Activated CD4-positive, alpha-beta memory T cell treated with anti-CD3 and anti-CD28 coated beads, Interleukin-2, amount 10 ng/mL, durations not matched to agents 7 days and 5 days (primary cell): ENCODE data around the gene PCAT7. TPM values are rescaled to one million over a fixed set of nuclear protein-coding genes. Genes with fewer than 3 reads are reported as not detected.
"Not testable (repeated sequence)": the region's sequence is repeated elsewhere in the genome, so short reads cannot be mapped to it uniquely, and the experiment has no call there.

Experiments
- CTCF ChIA-PET: fragments of 350-600 bp; sonication (Branson Sonifier 250); formaldehyde crosslinking; loops from one replicate; lab custom pipeline; 2021; ENCODE audit warnings: antibody characterized with exemption, inconsistent platforms; lab: Charles Lee
- POLR2A ChIA-PET: fragments of 350-600 bp; sonication (Branson Sonifier 250); formaldehyde crosslinking; loops from one replicate; lab custom pipeline; 2021; ENCODE audit warnings: antibody characterized with exemption; lab: Charles Lee
- DNase-seq: peaks from one replicate; pipeline ENCODE4 v3.0.0-alpha.2; 2020
- H3K27ac Mint-ChIP-seq: one replicate; pipeline ENCODE4 v1.8.0; 2021; ENCODE audit warnings: mild to moderate bottlenecking, mixed read lengths
- H3K27me3 Mint-ChIP-seq: one replicate; pipeline ENCODE4 v1.8.0; 2021; ENCODE audit warnings: mixed read lengths
- H3K36me3 Mint-ChIP-seq: one replicate; pipeline ENCODE4 v1.8.0; 2021; ENCODE audit warnings: low read depth, mixed read lengths
- H3K4me1 Mint-ChIP-seq: one replicate; pipeline ENCODE4 v1.8.0; 2021; ENCODE audit warnings: mixed read lengths
- H3K4me3 Mint-ChIP-seq: one replicate; pipeline ENCODE4 v1.8.0; 2021; ENCODE audit warnings: mild to moderate bottlenecking, mixed read lengths
- H3K9me3 Mint-ChIP-seq: one replicate; pipeline ENCODE4 v1.8.0; 2021; ENCODE audit warnings: mixed read lengths
- total RNA-seq, 2 experiments: library from RNA; stranded (reverse); gene quantifications; one replicate each; pipeline ENCODE4 v1.2.3, GENCODE V29; 2021

PCAT7 gene
- total RNA-seq, 2 experiments from 2014 or later: not detected

DNA sequence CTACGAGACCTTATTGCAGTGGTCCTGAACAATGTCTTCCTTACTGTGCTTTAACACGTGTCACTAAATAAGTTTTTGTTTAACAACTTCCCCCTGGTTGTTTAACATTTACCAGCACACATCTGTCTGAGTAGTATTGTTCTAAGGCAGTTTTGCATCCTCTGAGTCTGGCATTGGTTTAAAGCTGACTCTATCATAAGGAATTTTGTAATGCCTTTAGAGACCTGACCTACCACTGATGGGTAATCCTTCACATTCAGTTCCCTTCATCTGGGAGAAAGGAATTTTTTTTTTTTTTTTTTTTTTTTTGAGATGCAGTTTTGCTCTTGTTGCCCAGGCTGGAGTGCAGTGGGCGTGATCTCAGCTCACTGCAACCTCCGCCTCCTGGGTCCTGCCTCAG, 20.0 kb upstream of the PCAT7 start:
- peaks cover 8% of the 10 kb centered on the region for H3K27me3 Mint-ChIP-seq
- H3K27ac Mint-ChIP-seq: no peak overlapping the region
- no peaks in the 10 kb centered on the region for H3K36me3 Mint-ChIP-seq
- POLR2A ChIA-PET: no interaction called here
- H3K4me3 Mint-ChIP-seq: no peak overlapping the region
- no peak for DNase-seq
- H3K4me1 Mint-ChIP-seq: no peaks in the 10 kb centered on the region
- CTCF ChIA-PET: no interaction called here
- no peaks in the 10 kb centered on the region for H3K9me3 Mint-ChIP-seq

DNA sequence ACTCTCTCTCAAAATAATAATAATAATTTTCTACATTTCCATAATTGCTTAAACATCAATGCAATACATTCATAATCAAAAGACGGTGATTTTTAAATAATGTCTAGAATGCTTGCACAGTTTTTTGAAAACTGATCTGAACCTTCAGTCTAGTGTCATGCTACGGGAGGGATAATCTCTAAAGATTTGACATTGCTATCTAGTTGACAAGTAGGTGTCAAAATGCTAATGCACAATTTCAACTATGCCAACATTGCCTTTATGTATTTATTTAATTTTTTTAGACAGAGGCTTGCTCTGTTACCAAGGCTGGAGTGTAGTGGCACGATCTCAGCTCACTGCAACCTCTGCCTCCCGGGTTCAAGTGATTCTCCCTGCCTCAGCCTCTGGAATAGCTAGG, 16.0 kb upstream of the PCAT7 start:
- CTCF ChIA-PET: interaction anchor here (0.7 kb wide), 1 partner anchor 57 kb away, joined by 8 read pairs; no protein-coding TSS in a partner anchor
- H3K9me3 Mint-ChIP-seq: no peaks in the 10 kb centered on the region
- POLR2A ChIA-PET: no interaction called here
- H3K27me3 Mint-ChIP-seq: no peaks in the 10 kb centered on the region
- no peak overlapping the region for H3K4me3 Mint-ChIP-seq
- no peak overlapping the region for H3K27ac Mint-ChIP-seq
- H3K4me1 Mint-ChIP-seq: no peaks in the 10 kb centered on the region
- DNase-seq: no peak
- H3K36me3 Mint-ChIP-seq: no peaks in the 10 kb centered on the region

DNA sequence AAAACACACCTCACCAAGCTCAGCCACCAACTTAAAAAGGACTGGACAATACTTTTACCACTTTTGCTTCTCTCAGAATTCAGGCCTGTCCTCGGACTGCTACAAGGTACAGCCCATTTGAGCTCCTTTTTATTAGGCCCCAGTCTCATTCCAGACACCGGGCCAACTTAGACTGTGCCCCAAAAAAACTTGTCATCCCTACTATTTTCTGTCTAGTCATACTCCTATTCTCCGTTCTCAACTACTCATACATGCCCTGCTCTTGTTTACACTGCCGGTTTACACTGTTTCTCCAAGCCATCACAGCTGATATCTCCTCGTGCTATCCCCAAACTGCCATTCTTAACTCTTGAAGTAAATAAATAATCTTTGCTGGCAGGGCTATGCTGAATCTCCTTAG, 10.5 kb upstream of the PCAT7 start:
- H3K27ac Mint-ChIP-seq, H3K4me3 Mint-ChIP-seq, H3K4me1 Mint-ChIP-seq, CTCF ChIA-PET, H3K36me3 Mint-ChIP-seq, DNase-seq, H3K9me3 Mint-ChIP-seq, POLR2A ChIA-PET: not testable (repeated sequence)
- H3K27me3 Mint-ChIP-seq: peaks cover 22% of the 10 kb centered on the region

DNA sequence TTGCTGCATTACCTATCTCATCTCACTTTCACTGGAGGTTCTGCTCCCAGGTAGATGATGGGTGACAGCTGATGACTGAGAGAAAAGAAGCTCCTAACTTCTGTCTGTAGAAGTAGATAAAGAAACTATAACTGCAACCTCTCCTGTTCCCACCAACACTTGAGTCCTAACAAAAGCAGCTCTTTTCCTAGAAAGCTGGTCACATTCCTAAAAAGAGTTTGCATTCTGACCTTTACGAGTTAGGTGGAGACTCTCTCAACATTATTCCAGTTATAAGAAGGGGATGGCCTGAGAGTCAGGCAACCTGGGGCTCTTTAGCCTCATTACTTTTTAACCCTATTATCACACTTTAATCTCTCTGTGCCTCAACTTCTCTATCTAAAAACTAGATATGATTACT, 8.9 kb upstream of the PCAT7 start:
- DNase-seq: no peak
- H3K9me3 Mint-ChIP-seq: no peaks in the 10 kb centered on the region

DNA sequence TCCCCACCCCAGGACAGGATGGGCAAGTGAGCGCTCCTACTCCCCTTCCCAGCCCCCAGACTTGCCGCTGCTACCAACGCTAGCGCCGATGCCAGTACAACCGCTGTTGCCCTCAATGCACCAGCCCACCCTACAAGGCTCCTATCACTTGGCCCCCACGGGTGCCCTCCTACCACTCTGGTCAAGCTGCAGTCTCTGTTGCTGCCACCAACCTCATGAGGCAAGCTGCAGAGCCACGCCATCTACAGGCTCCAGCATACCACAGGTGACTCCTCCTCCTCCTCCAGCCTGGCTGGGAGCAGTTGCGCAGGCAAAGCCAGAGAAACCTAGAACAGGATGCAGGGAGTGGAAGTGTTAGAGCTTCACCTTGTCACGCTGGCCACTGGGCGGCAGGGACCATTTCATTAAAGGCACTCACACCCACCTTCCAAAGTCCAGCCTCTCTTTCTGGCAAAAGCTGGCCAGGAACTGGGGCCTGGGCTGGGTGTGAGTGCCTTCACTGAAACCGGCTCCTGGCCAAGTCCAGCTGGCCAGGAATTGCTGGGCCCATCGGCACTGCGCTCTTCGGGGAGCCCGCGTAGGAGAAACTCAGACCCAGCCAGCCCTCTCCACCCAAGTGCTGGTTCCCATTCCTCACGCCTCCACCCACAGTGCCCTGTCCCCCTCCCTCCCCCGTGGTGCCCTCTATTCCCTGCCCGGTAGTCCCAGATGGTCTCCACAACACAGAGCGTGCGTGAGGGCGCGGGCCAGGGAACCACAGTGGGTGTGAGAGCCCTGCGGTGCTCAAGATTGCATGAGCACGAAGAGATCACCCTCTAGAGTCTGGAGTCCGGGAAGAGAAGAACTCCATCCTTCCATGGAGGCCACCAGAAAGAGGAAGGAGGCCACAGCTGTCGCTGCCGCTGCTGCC, 1.6 kb upstream of the PCAT7 start:
- Mint-ChIP-seq H3K27me3 (peaks cover 34% of the 10 kb centered on the region), H3K27ac (no peak overlapping the region), H3K9me3 (no peaks in the 10 kb centered on the region), H3K4me1 (no peaks in the 10 kb centered on the region), H3K4me3 (no peak overlapping the region), H3K36me3 (no peaks in the 10 kb centered on the region)
- ChIA-PET POLR2A (no interaction called here), CTCF (no interaction called here)
- no peak for DNase-seq

More for the DNA sequence above, 8.9 kb upstream of the PCAT7 start:
- H3K36me3 Mint-ChIP-seq: no peaks in the 10 kb centered on the region
- peaks cover 31% of the 10 kb centered on the region for H3K27me3 Mint-ChIP-seq
- no peak overlapping the region for H3K4me3 Mint-ChIP-seq
- no peaks in the 10 kb centered on the region for H3K4me1 Mint-ChIP-seq
- no peak overlapping the region for H3K27ac Mint-ChIP-seq
- ChIA-PET POLR2A (no interaction called here), CTCF (no interaction called here)

DNA sequence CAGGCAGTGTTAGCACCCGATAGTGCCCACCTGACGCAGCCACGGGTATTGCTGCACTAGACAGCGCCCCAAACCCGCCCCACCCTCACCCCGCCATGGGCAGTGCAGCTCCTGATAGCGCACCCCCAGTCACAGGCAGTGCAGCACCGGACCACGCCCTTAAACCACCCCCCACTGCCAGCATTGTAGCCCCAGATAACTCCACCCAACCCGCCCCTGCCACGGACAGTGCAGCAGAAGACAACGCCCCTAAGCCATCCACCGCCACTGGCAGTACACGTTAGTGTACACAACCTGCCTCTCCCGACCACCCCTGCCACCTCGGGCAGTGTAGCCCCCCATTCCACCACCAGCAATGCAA, 825 bp upstream of the PCAT7 start:
- no peak overlapping the region for H3K4me3 Mint-ChIP-seq
- no peaks in the 10 kb centered on the region for H3K4me1 Mint-ChIP-seq
- ChIA-PET POLR2A (interaction anchor here (1.2 kb wide), 1 partner anchor 26 kb away, joined by 3 read pairs; no protein-coding TSS in a partner anchor), CTCF (interaction anchor here (0.9 to 1.1 kb wide), 2 partner anchors 16 to 57 kb away, joined by 3 read pairs; no protein-coding TSS in a partner anchor)
- DNase-seq: no peak
- H3K36me3 Mint-ChIP-seq: no peaks in the 10 kb centered on the region
- no peaks in the 10 kb centered on the region for H3K9me3 Mint-ChIP-seq
- H3K27me3 Mint-ChIP-seq: peaks cover 29% of the 10 kb centered on the region
- H3K27ac Mint-ChIP-seq: no peak overlapping the region

DNA sequence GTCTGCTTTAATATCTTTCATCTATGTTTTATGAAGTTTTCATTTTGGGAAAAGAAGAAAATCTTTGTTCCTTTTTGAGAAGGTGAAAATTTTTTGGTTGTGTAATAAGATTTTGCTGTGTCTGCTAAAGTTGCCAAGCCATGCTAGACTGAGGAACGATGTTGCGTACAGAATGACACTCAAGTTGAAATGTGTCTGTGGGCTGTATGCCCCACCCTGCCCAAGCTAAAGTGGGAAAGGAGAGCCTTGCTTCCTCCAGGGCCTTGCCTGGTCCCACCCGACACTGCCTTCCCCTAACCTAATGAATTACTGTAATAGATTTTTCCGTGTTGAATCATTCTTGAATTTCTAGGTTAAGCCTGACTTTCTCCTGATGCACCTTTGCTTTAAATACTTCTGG, 2.5 kb downstream of the PCAT7 start:
- no peak for DNase-seq
- POLR2A ChIA-PET: no interaction called here
- H3K36me3 Mint-ChIP-seq: no peaks in the 10 kb centered on the region
- H3K9me3 Mint-ChIP-seq: no peaks in the 10 kb centered on the region
- H3K27ac Mint-ChIP-seq: no peak overlapping the region
- H3K4me1 Mint-ChIP-seq: no peaks in the 10 kb centered on the region
- no peak overlapping the region for H3K4me3 Mint-ChIP-seq
- peaks cover 14% of the 10 kb centered on the region for H3K27me3 Mint-ChIP-seq
- CTCF ChIA-PET: no interaction called here

DNA sequence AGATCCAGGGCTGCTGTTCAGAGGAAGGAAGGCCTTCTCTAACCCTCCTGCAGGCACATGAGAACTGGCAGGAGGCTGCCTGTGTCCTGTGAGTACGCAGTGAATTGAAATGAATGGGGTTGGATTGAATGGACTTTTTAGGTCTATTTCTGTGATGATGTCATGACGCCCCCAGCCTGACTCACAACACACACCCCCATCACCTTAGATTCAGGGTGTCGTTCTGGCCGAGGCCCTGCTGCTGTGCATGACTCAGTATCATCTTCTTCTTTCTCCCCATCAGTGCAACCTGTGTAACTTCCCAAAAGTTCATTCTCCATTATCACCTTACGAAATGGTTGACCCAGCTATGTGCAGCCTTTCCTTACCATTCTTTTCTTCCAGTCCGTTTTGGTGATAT, 5.4 kb downstream of the PCAT7 start:
- Mint-ChIP-seq H3K9me3 (no peaks in the 10 kb centered on the region), H3K27me3 (peaks cover 19% of the 10 kb centered on the region), H3K4me1 (no peaks in the 10 kb centered on the region), H3K4me3 (no peak overlapping the region), H3K27ac (no peak overlapping the region), H3K36me3 (no peaks in the 10 kb centered on the region)
- CTCF ChIA-PET: no interaction called here
- POLR2A ChIA-PET: no interaction called here
- no peak for DNase-seq

DNA sequence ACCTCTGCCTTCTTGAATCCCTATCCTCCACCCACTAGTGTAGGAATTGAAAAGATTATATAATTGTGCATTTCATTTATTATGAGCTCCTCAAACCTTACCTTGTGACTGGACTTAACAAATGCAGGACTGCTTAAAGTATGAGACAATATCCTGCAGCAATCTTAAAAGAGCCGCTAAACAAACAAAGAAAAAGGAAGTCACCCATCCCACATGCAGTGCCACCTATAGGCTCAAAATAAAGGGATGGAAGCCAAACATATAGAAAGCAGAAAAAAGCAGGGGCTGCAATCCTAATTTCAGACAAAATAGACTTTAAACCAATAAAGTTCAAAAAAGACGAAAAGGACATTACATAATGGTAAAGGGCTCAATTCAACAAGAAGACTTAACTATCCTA, 8.7 kb downstream of the PCAT7 start:
- no peak overlapping the region for H3K4me3 Mint-ChIP-seq
- ChIA-PET CTCF (no interaction called here), POLR2A (no interaction called here)
- no peak for DNase-seq
- H3K36me3 Mint-ChIP-seq: no peaks in the 10 kb centered on the region
- H3K9me3 Mint-ChIP-seq: no peaks in the 10 kb centered on the region
- H3K27me3 Mint-ChIP-seq: peaks cover 9% of the 10 kb centered on the region
- no peak overlapping the region for H3K27ac Mint-ChIP-seq
- H3K4me1 Mint-ChIP-seq: no peaks in the 10 kb centered on the region

DNA sequence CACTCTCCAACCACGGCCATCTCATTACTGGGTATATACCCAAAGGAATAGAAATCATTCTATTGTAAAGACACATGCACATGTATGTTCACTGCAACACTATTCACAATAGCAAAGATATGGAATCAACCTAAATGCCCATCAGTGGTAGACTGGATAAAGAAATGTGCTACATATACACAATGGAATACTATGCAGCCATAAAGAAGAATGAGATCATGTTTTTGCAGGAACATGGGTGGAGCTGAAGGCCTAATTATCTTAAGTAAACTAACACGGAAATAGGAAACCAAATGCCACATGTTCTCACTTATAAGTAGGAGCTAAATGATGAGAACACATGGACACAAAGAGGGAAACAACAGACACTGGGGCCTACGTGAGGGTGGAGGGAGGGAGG, 9.4 kb downstream of the PCAT7 start:
- DNase-seq, POLR2A ChIA-PET, CTCF ChIA-PET, H3K9me3 Mint-ChIP-seq, H3K4me3 Mint-ChIP-seq, H3K36me3 Mint-ChIP-seq, H3K27ac Mint-ChIP-seq, H3K4me1 Mint-ChIP-seq: not testable (repeated sequence)
- peaks cover 11% of the 10 kb centered on the region for H3K27me3 Mint-ChIP-seq

DNA sequence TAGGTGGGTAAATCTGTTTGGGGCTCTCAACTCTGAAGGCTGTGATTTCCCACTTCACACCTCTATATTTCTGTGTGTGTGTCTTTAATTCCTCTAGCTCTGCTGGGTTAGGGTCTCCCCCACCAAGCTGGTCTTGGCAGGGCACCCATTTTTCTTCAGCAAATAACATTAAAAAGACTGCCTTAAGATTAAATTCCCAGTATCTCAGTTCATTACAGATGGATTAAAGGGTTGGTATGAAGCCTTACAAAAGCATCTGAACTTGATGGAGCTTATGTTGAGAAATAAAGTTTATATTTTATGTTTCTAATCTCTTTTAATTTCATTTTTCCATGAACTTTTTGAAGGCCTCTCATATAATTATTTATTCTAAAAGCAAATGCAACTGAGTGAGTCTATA, 11.7 kb downstream of the PCAT7 start:
- Mint-ChIP-seq H3K36me3 (no peaks in the 10 kb centered on the region), H3K27ac (no peak overlapping the region), H3K4me3 (no peak overlapping the region), H3K9me3 (no peaks in the 10 kb centered on the region), H3K4me1 (no peaks in the 10 kb centered on the region), H3K27me3 (peaks cover 17% of the 10 kb centered on the region)
- POLR2A ChIA-PET: no interaction called here
- CTCF ChIA-PET: no interaction called here
- no peak for DNase-seq

DNA sequence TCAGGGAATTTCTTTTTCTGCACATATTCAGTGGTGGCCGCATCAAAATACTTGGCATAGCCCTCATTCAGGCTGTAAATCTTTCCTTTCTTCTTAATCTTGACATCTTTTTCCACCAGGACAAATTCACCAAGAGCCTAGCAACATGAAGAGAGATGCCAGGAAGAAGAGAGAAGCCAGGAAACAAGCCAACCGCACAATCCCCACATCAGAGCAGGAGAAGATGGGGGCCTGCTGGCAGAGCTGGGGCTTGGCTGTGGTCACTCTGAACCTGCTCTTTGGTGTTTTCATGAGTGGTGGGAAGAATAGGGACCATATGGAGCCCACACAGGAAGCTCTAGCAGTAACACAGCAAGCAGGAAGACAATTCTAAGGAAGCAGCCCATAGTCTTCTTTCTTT, 12.4 kb downstream of the PCAT7 start:
- H3K36me3 Mint-ChIP-seq: no peaks in the 10 kb centered on the region
- H3K27me3 Mint-ChIP-seq: peaks cover 21% of the 10 kb centered on the region
- H3K4me1 Mint-ChIP-seq: no peaks in the 10 kb centered on the region
- no peaks in the 10 kb centered on the region for H3K9me3 Mint-ChIP-seq
- no peak overlapping the region for H3K27ac Mint-ChIP-seq
- no peak overlapping the region for H3K4me3 Mint-ChIP-seq
- CTCF ChIA-PET: no interaction called here
- POLR2A ChIA-PET: no interaction called here
- DNase-seq: no peak

DNA sequence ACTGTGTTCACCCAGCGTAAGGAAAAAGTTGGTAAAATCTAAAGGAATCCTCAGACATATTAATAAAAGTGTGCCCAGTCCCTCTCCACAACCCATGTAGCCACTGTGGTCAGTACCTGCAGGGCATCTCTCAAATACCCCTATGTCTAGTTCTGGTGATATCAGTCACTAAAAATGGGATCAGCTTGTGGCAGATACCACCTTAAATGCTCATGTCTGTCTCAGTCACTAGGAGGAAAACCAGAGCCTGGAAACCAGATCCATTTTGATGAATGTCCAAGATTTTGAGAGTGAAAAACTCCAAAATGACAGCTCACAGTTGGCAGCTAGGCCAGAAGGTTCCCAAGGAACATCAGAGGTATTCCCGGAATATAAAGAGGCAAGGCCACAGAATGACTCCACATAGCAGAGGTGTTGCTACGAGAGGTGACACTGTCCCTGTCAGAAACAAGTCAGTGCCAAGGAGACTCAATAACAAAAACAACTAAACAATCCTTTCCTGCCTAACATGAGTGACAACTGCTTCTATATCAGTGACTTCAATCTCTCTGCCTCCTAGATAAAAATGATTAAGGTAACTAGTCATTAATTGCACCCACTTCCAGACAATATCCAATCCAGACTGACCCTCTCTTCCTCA, 13.5 kb downstream of the PCAT7 start:
- POLR2A ChIA-PET: no interaction called here
- Mint-ChIP-seq H3K4me3 (no peak overlapping the region), H3K27me3 (peaks cover 28% of the 10 kb centered on the region), H3K27ac (no peak overlapping the region), H3K36me3 (no peaks in the 10 kb centered on the region), H3K9me3 (no peaks in the 10 kb centered on the region), H3K4me1 (no peaks in the 10 kb centered on the region)
- CTCF ChIA-PET: no interaction called here
- no peak for DNase-seq
